H1 (cell line): Measurements from ENCODE around the gene SLC6A19. TPM values are rescaled to one million over a fixed set of nuclear protein-coding genes. Genes with fewer than 3 reads are reported as not detected.

Experiments
- CTCF ChIA-PET: fragments of 300-600 bp; sonication (Branson Sonifier 250); formaldehyde crosslinking; loops from one replicate; lab custom pipeline; 2021; ENCODE audit not compliant: partially characterized antibody; lab: Charles Lee
- POLR2A ChIA-PET: fragments of 300-600 bp; sonication (Branson Sonifier 250); formaldehyde crosslinking; loops from one replicate; lab custom pipeline; 2021; ENCODE audit warnings: inconsistent platforms; ENCODE audit not compliant: partially characterized antibody; lab: Charles Lee
- DNase-seq, 2 experiments: peaks; one replicate each; pipeline versions ENCODE4 v3.0.0 to v3.0.0-alpha.2; 2010 to 2022; ENCODE audit warnings: low spot score in 2 of 2, low read depth in 1 of 2, mixed read lengths in 1 of 2
- FAIRE-seq: peaks from 2 replicates; lab custom pipeline; 2011; peaks lifted over from hg19 to GRCh38; lab: Jason Lieb, UNC
- H2AFZ ChIP-seq: 2 replicates; pipeline ENCODE4 v1.8.1; 2012; ENCODE audit warnings: low read length, inconsistent platforms
- H2AK5ac ChIP-seq: 2 replicates; pipeline ENCODE4 v1.6.1; 2013; ENCODE audit warnings: low read depth, low read length
- H2BK120ac ChIP-seq: replicated peaks from 2 replicates; pipeline ENCODE3; 2013; ENCODE audit warnings: low read depth, low read length, inconsistent platforms
- H2BK12ac ChIP-seq: 2 replicates; pipeline ENCODE4 v1.6.1; 2013; ENCODE audit warnings: low read depth, low read length
- H2BK15ac ChIP-seq: 2 replicates; pipeline ENCODE4 v1.6.1; 2013; ENCODE audit warnings: low read length
- H2BK20ac ChIP-seq: 2 replicates; pipeline ENCODE4 v1.6.1; 2013; ENCODE audit warnings: low read length
- H2BK5ac ChIP-seq: 2 replicates; pipeline ENCODE4 v1.6.1; 2013; ENCODE audit warnings: low read depth, low read length
- H3K14ac ChIP-seq: 2 replicates; pipeline ENCODE4 v1.6.1; 2013; ENCODE audit warnings: inconsistent platforms; ENCODE audit not compliant: insufficient read length
- H3K18ac ChIP-seq: 2 replicates; pipeline ENCODE4 v1.6.1; 2013; ENCODE audit warnings: low read length; ENCODE audit errors: extremely low read depth
- H3K23ac ChIP-seq: 2 replicates; pipeline ENCODE4 v1.6.1; 2013; ENCODE audit warnings: inconsistent platforms; ENCODE audit not compliant: insufficient read length
- H3K23me2 ChIP-seq: 2 replicates; pipeline ENCODE4 v1.6.1; 2013; ENCODE audit warnings: low read depth, low read length
- H3K27ac ChIP-seq: 2 replicates; pipeline ENCODE4 v1.6.1; 2011; ENCODE audit warnings: low read depth, low read length, inconsistent platforms
- H3K27me3 ChIP-seq, 4 experiments: replicated peaks in 1 of 4; 1 replicate in 1 of 4; 2 replicates in 3 of 4; pipeline versions ENCODE4 v1.6.1 to v1.8.1; 2011 to 2013; ENCODE audit warnings: low read length in 3 of 4, mild to moderate bottlenecking in 3 of 4, inconsistent platforms in 2 of 4, mixed read lengths in 2 of 4, moderate library complexity in 1 of 4; ENCODE audit not compliant: control insufficient read depth in 3 of 4, insufficient read depth in 3 of 4; ENCODE audit errors: extremely low read depth in 1 of 4
- H3K36me3 ChIP-seq, 4 experiments: 2 replicates each; pipeline versions ENCODE4 v1.6.1 to v1.8.1; 2011 to 2013; ENCODE audit warnings: mild to moderate bottlenecking in 4 of 4, low read length in 3 of 4, moderate library complexity in 2 of 4, control low read depth in 1 of 4, inconsistent platforms in 1 of 4; ENCODE audit not compliant: insufficient read depth in 4 of 4, control insufficient read depth in 2 of 4
- H3K4ac ChIP-seq: replicated peaks from 2 replicates; pipeline ENCODE3; 2013; ENCODE audit warnings: low read length, low read depth, mixed read lengths, inconsistent platforms; ENCODE audit not compliant: insufficient read length
- H3K4me1 ChIP-seq, 4 experiments: replicated peaks in 1 of 4; 1 replicate in 1 of 4; 2 replicates in 3 of 4; pipeline versions ENCODE4 v1.6.1 to v1.8.1; 2011 to 2013; ENCODE audit warnings: low read length in 3 of 4, inconsistent platforms in 2 of 4, mixed read lengths in 1 of 4; ENCODE audit not compliant: insufficient read depth in 4 of 4, control insufficient read depth in 3 of 4
- H3K4me2 ChIP-seq, 2 experiments: 2 replicates each; pipeline versions ENCODE4 v1.6.1 to v1.8.1; 2011 to 2013; ENCODE audit warnings: low read depth in 2 of 2, low read length in 2 of 2, control low read depth in 1 of 2, inconsistent platforms in 1 of 2, mild to moderate bottlenecking in 1 of 2; ENCODE audit not compliant: insufficient read depth in 1 of 2
- H3K4me3 ChIP-seq, 4 experiments: fragments of 200-600, 300-600 bp in 1 of 4; sonication (generic), shearing (Covaris generic), sonication (Bioruptor Twin) in 1 of 4; 2 replicates each; pipeline versions ENCODE4 v1.5.1 to v1.8.1; 2011 to 2016; ENCODE audit warnings: low read length in 4 of 4, low read depth in 3 of 4, control low read depth in 2 of 4, inconsistent platforms in 2 of 4, mild to moderate bottlenecking in 2 of 4, mixed read lengths in 1 of 4, moderate library complexity in 1 of 4; ENCODE audit not compliant: insufficient read depth in 2 of 4; ENCODE audit errors: extremely low read depth in 1 of 4
- H3K56ac ChIP-seq: replicated peaks from 2 replicates; pipeline ENCODE3; 2013; ENCODE audit warnings: low read depth, mild to moderate bottlenecking, mixed read lengths, low read length, inconsistent platforms; ENCODE audit not compliant: insufficient read length
- H3K79me1 ChIP-seq: 2 replicates; pipeline ENCODE4 v1.6.1; 2013; ENCODE audit warnings: low read depth, low read length, control low read depth
- H3K79me2 ChIP-seq, 2 experiments: 2 replicates each; pipeline versions ENCODE4 v1.6.1 to v1.8.1; 2012 to 2013; ENCODE audit warnings: low read length in 2 of 2, mild to moderate bottlenecking in 2 of 2, inconsistent platforms in 1 of 2; ENCODE audit not compliant: insufficient read depth in 2 of 2, control insufficient read depth in 1 of 2
- H3K9ac ChIP-seq, 4 experiments: replicated peaks in 1 of 4; 1 replicate in 1 of 4; 2 replicates in 3 of 4; pipeline versions ENCODE4 v1.6.1 to v1.8.1; 2011 to 2013; ENCODE audit warnings: low read depth in 3 of 4, low read length in 3 of 4, control low read depth in 2 of 4, mild to moderate bottlenecking in 2 of 4, moderate library complexity in 2 of 4, inconsistent platforms in 1 of 4; ENCODE audit errors: extremely low read depth in 1 of 4
- H3K9me3 ChIP-seq, 2 experiments: 2 replicates each; pipeline versions ENCODE4 v1.6.1 to v1.8.1; 2012 to 2013; ENCODE audit warnings: mild to moderate bottlenecking in 2 of 2, moderate library complexity in 2 of 2, control low read depth in 1 of 2, inconsistent platforms in 1 of 2, low read depth in 1 of 2, low read length in 1 of 2, mixed read lengths in 1 of 2; ENCODE audit not compliant: insufficient read depth in 2 of 2
- H4K20me1 ChIP-seq, 2 experiments: replicated peaks in 1 of 2; 2 replicates each; pipeline versions ENCODE3 to v1.8.1; 2011 to 2013; ENCODE audit warnings: inconsistent platforms in 2 of 2, low read length in 2 of 2, mild to moderate bottlenecking in 1 of 2; ENCODE audit not compliant: insufficient read depth in 2 of 2, control insufficient read depth in 1 of 2
- H4K5ac ChIP-seq: 2 replicates; pipeline ENCODE4 v1.6.1; 2013; ENCODE audit warnings: low read length, low read depth, mixed read lengths, inconsistent platforms; ENCODE audit not compliant: insufficient read length
- H4K8ac ChIP-seq: 2 replicates; pipeline ENCODE4 v1.8.0; 2013; ENCODE audit warnings: mild to moderate bottlenecking, moderate library complexity, low read length, inconsistent platforms; ENCODE audit not compliant: insufficient read depth; ENCODE audit errors: extremely low read depth
- H4K91ac ChIP-seq: replicated peaks from 2 replicates; pipeline ENCODE3; 2013; ENCODE audit warnings: low read length, mixed read lengths, inconsistent platforms; ENCODE audit not compliant: insufficient read length
- CHD2 ChIP-seq: IDR thresholded peaks from 2 replicates; pipeline ENCODE4 v1.6.1; 2012; ENCODE audit warnings: low read length, improper control_type of control experiment
- FOSL1 ChIP-seq: IDR thresholded peaks from 2 replicates; pipeline ENCODE4 v1.6.1; 2011; ENCODE audit warnings: mild to moderate bottlenecking, low read depth, low read length, moderate library complexity; ENCODE audit not compliant: insufficient read depth
- GTF2F1 ChIP-seq: IDR thresholded peaks from 2 replicates; pipeline ENCODE4 v1.6.1; 2012; ENCODE audit warnings: low read depth, low read length, improper control_type of control experiment, borderline replicate concordance
- HDAC2 ChIP-seq, 2 experiments: fragments of 300-600 bp in 1 of 2; sonication (generic) in 1 of 2; IDR thresholded peaks; 2 replicates each; pipeline ENCODE4 v1.6.1; 2011 to 2012; ENCODE audit warnings: low read depth in 2 of 2, low read length in 2 of 2, mild to moderate bottlenecking in 2 of 2, moderate library complexity in 2 of 2, borderline replicate concordance in 1 of 2, inconsistent platforms in 1 of 2
- KDM1A ChIP-seq: fragments of 200-600, 300-600 bp; sonication (generic); IDR thresholded peaks from 2 replicates; pipeline ENCODE4 v1.7.1; 2016; ENCODE audit warnings: mild to moderate bottlenecking, low read length, borderline replicate concordance
- KDM4A ChIP-seq: IDR thresholded peaks from one replicate; pipeline ENCODE4 v1.7.1; 2012; ENCODE audit warnings: low read depth, mild to moderate bottlenecking, moderate library complexity, low read length, inconsistent platforms; ENCODE audit not compliant: severe bottlenecking
- MAFK ChIP-seq: IDR thresholded peaks from 2 replicates; pipeline ENCODE4 v1.6.1; 2012; ENCODE audit warnings: low read depth, mild to moderate bottlenecking, improper control_type of control experiment, low read length
- MAX ChIP-seq: IDR thresholded peaks from 2 replicates; pipeline ENCODE4 v1.6.1; 2012; ENCODE audit warnings: inconsistent platforms
- POLR2A ChIP-seq, 2 experiments: IDR thresholded peaks; 1 replicate in 1 of 2; 2 replicates in 1 of 2; pipeline ENCODE4 v1.6.1; 2011; ENCODE audit warnings: low read depth in 2 of 2, low read length in 2 of 2, mild to moderate bottlenecking in 2 of 2; ENCODE audit errors: control extremely low read depth in 1 of 2
- RAD21 ChIP-seq, 2 experiments: IDR thresholded peaks in 1 of 2; conservative IDR thresholded peaks in 1 of 2; 2 replicates each; pipeline ENCODE4 v1.6.1; 2011; ENCODE audit warnings: low read depth in 2 of 2, low read length in 2 of 2, improper control_type of control experiment in 1 of 2, inconsistent platforms in 1 of 2, mild to moderate bottlenecking in 1 of 2, moderate library complexity in 1 of 2
- SIX5 ChIP-seq: IDR thresholded peaks from 2 replicates; pipeline ENCODE4 v1.6.1; 2011; ENCODE audit warnings: mild to moderate bottlenecking, low read depth, low read length
- SP2 ChIP-seq: IDR thresholded peaks from 2 replicates; pipeline ENCODE4 v1.6.1; 2012; ENCODE audit warnings: mild to moderate bottlenecking, low read length, inconsistent platforms
- TEAD4 ChIP-seq: IDR thresholded peaks from 2 replicates; pipeline ENCODE4 v1.6.1; 2012; ENCODE audit warnings: low read depth, low read length, inconsistent platforms, mixed read lengths
- ZNF274 ChIP-seq: IDR thresholded peaks from 2 replicates; pipeline ENCODE4 v1.7.0; 2012; ENCODE audit warnings: low read length, borderline replicate concordance; ENCODE audit errors: extremely low read depth
- WGBS, 2 experiments: shearing (Covaris generic) in 1 of 2; methylation state at CpG; one replicate each; pipeline versions ENCODE4 v1.1.6 to v1.1.7; 2013 to 2015; ENCODE audit warnings: low lambda C conversion rate in 2 of 2, mixed read lengths in 2 of 2, inconsistent platforms in 1 of 2, low coverage in 1 of 2, missing lambda C conversion rate in 1 of 2; ENCODE audit not compliant: insufficient replicate concordance in 2 of 2, insufficient coverage in 1 of 2, insufficient read length in 1 of 2; ENCODE audit errors: extremely low coverage in 1 of 2, missing lambda C conversion rate in 1 of 2; 5-methylcytosine and 5-hydroxymethylcytosine counted together
- polyA plus RNA-seq, 7 experiments: library from polyadenylated mRNA; depleted of rRNA in 3 of 7; stranded (reverse) in 5 of 7; unstranded in 2 of 7; fragments of >200 nt in 5 of 7; fragments of 200-250 nt in 2 of 7; gene quantifications; 1 replicate in 5 of 7; 2 replicates in 1 of 7; 4 replicates in 1 of 7; pipeline versions ENCODE4 v1.2.1 to v1.2.3, GENCODE V29; 2011 to 2013; ENCODE audit warnings: missing spikeins in 2 of 7, mixed read lengths in 2 of 7
- total RNA-seq: library from RNA; stranded (reverse); fragmentation: NEBNext Ultra II Directional; extraction: Animal tissue kit (Norgen Biotek cat#: 25700); gene quantifications from 2 replicates; pipeline ENCODE4 v1.2.1, GENCODE V29; 2021

Gene SLC6A19
- total and polyA plus RNA-seq, 2 of the 8 experiments (the other 6 are each of a cell fraction or from before 2014, with no cell fraction given): 0.02 TPM; not detected in 1

GRCh38 chr5:1153428-1153827, 48.0 kb upstream of the SLC6A19 start:
- H3K79me2 ChIP-seq: no peaks in the 10 kb centered on the region
- WGBS, 2 experiments: 94% methylated on average over 12 of the region's 12 CpGs; no CpG with 5 or more reads in 1 of the 2 experiments
- H4K5ac ChIP-seq: no peak overlapping the region
- H2BK15ac ChIP-seq: no peak overlapping the region
- no peak overlapping the region for H3K4me2 ChIP-seq
- peaks cover 0 to 3% (median under 1%) of the 10 kb centered on the region in 4 experiments; a peak in 2 of 7 replicates for H3K4me1 ChIP-seq
- no peak overlapping the region for H3K9ac ChIP-seq
- no peak overlapping the region for H3K23ac ChIP-seq
- ChIA-PET CTCF (interaction anchor here (1.1 to 1.3 kb wide), 3 partner anchors 13 to 81 kb away, joined by 3 to 5 read pairs (median 4); no protein-coding TSS in a partner anchor), POLR2A (interaction anchor here (0.7 to 1.1 kb wide), 3 partner anchors 75 to 895 kb away, joined by 3 read pairs; no protein-coding TSS in a partner anchor)
- H3K56ac ChIP-seq: no peak overlapping the region
- peaks cover 3 to 10% of the 10 kb centered on the region in 2 experiments; a peak in 2 of 4 replicates for H3K9me3 ChIP-seq
- H2BK120ac ChIP-seq: no peak overlapping the region
- no peak overlapping the region for H3K14ac ChIP-seq
- H3K23me2 ChIP-seq: peaks cover 3% of the 10 kb centered on the region; the same call in 1 of the 2 replicates
- H3K27ac ChIP-seq: no peak overlapping the region
- no peak for FAIRE-seq
- H3K4ac ChIP-seq: no peak overlapping the region
- H3K27me3 ChIP-seq: peaks cover 15 to 38% (median 32%) of the 10 kb centered on the region in 4 experiments
- no peak overlapping the region for H3K4me3 ChIP-seq
- no peak for DNase-seq
- no peak overlapping the region for H2BK12ac ChIP-seq
- H4K91ac ChIP-seq: no peak overlapping the region
- H2BK5ac ChIP-seq: no peak overlapping the region
- no peak overlapping the region for H2AK5ac ChIP-seq
- H3K18ac ChIP-seq: no peak overlapping the region
- no peak overlapping the region for H4K8ac ChIP-seq
- H2BK20ac ChIP-seq: no peak overlapping the region
- peaks cover 2 to 9% of the 10 kb centered on the region in 2 experiments for H4K20me1 ChIP-seq
- H3K79me1 ChIP-seq: no peaks in the 10 kb centered on the region
- no peak overlapping the region for H2AFZ ChIP-seq
- no peaks in the 10 kb centered on the region; a peak in 1 of 8 replicates for H3K36me3 ChIP-seq
- TF ChIP-seq SP2 (no peak), GTF2F1 (no peak), TEAD4 (no peak), FOSL1 (no peak), HDAC2 (IDR thresholded peaks at IDR 0.05; ENCODE audit: borderline replicate concordance in 1 of 2, low read depth in 2 of 2, low read length in 2 of 2) (no peak), KDM4A (no peak), KDM1A (no peak), POLR2A (IDR thresholded peaks at IDR 0.05; ENCODE audit: control extremely low read depth in 1 of 2, low read depth in 2 of 2, low read length in 2 of 2) (no peak), MAFK (no peak), MAX (no peak), SIX5 (no peak), ZNF274 (no peak), CHD2 (no peak), RAD21 (IDR thresholded peaks at IDR 0.05 in 1 of 2, conservative IDR thresholded peaks at IDR 0.05 in 1 of 2; ENCODE audit: low read depth in 2 of 2, low read length in 2 of 2) (no peak)
